IPS-18a (cell line): ENCODE results near the gene SRSF4.

Experiments used
- H3K27ac ChIP-seq: one replicate; pipeline ENCODE4 v1.5.1; 2013; ENCODE audit warnings: low read length
- H3K27me3 ChIP-seq: one replicate; pipeline ENCODE4 v1.6.1; 2013; ENCODE audit warnings: mild to moderate bottlenecking, low read length; ENCODE audit not compliant: control insufficient read depth, insufficient read depth
- H3K36me3 ChIP-seq: one replicate; pipeline ENCODE4 v1.6.1; 2013; ENCODE audit warnings: low read depth, low read length; ENCODE audit not compliant: control insufficient read depth
- H3K4me1 ChIP-seq: one replicate; pipeline ENCODE4 v1.6.1; 2013; ENCODE audit warnings: low read depth, low read length; ENCODE audit not compliant: control insufficient read depth
- H3K4me3 ChIP-seq: one replicate; pipeline ENCODE4 v1.5.1; 2013; ENCODE audit warnings: low read length
- H3K9ac ChIP-seq: one replicate; pipeline ENCODE4 v1.6.1; 2013; ENCODE audit warnings: mild to moderate bottlenecking, low read length, moderate library complexity
- H3K9me3 ChIP-seq: one replicate; pipeline ENCODE4 v1.6.1; 2013; ENCODE audit warnings: low read depth, low read length; ENCODE audit not compliant: control insufficient read depth

The SRSF4 gene

GRCh38 chr1:29197993-29198392 is 16.3 kb upstream of the SRSF4 start:
- no peaks in the 10 kb centered on the region for H3K27me3 ChIP-seq
- peaks cover 30% of the 10 kb centered on the region for H3K36me3 ChIP-seq
- no peak overlapping the region for H3K27ac ChIP-seq
- H3K9me3 ChIP-seq = no peaks in the 10 kb centered on the region
- H3K4me3 ChIP-seq = no peak overlapping the region
- peaks cover 3% of the 10 kb centered on the region for H3K4me1 ChIP-seq
- no peak overlapping the region for H3K9ac ChIP-seq

GRCh38 chr1:29197590-29197924 is 15.9 kb upstream of the SRSF4 start:
- Histone ChIP-seq H3K4me3 (no peak overlapping the region), H3K4me1 (peaks cover under 1% of the 10 kb centered on the region), H3K36me3 (peaks cover 33% of the 10 kb centered on the region), H3K27ac (no peak overlapping the region), H3K9ac (no peak overlapping the region), H3K27me3 (no peaks in the 10 kb centered on the region), H3K9me3 (no peaks in the 10 kb centered on the region)

GRCh38 chr1:29196863-29197589 is 15.3 kb upstream of the SRSF4 start:
- Histone ChIP-seq H3K9ac (no peak overlapping the region), H3K4me1 (no peaks in the 10 kb centered on the region), H3K4me3 (no peak overlapping the region), H3K27ac (no peak overlapping the region), H3K27me3 (no peaks in the 10 kb centered on the region), H3K9me3 (no peaks in the 10 kb centered on the region), H3K36me3 (peaks cover 37% of the 10 kb centered on the region)

GRCh38 chr1:29195881-29196291 is 14.2 kb upstream of the SRSF4 start:
- H3K27ac ChIP-seq = no peak overlapping the region
- H3K4me3 ChIP-seq = no peak overlapping the region
- no peaks in the 10 kb centered on the region for H3K9me3 ChIP-seq
- no peak overlapping the region for H3K9ac ChIP-seq
- H3K27me3 ChIP-seq = no peaks in the 10 kb centered on the region
- no peaks in the 10 kb centered on the region for H3K4me1 ChIP-seq
- peaks cover 28% of the 10 kb centered on the region for H3K36me3 ChIP-seq

- Histone ChIP-seq H3K36me3 (peaks cover 17% of the 10 kb centered on the region), H3K4me1 (no peaks in the 10 kb centered on the region), H3K4me3 (no peak overlapping the region), H3K27ac (no peak overlapping the region), H3K9me3 (no peaks in the 10 kb centered on the region), H3K9ac (no peak overlapping the region), H3K27me3 (no peaks in the 10 kb centered on the region)
These were observed 12.3 kb upstream of the SRSF4 start for GRCh38 chr1:29193879-29194455.

- Histone ChIP-seq H3K4me3 (no peak overlapping the region), H3K27ac (no peak overlapping the region), H3K9ac (no peak overlapping the region), H3K27me3 (no peaks in the 10 kb centered on the region), H3K9me3 (no peaks in the 10 kb centered on the region), H3K36me3 (peaks cover 16% of the 10 kb centered on the region), H3K4me1 (peaks cover 8% of the 10 kb centered on the region)
These were observed 9.0 kb upstream of the SRSF4 start for GRCh38 chr1:29190718-29191117.

GRCh38 chr1:29186707-29187106 is 5.0 kb upstream of the SRSF4 start:
- Histone ChIP-seq H3K36me3 (no peaks in the 10 kb centered on the region), H3K27ac (no peak overlapping the region), H3K27me3 (no peaks in the 10 kb centered on the region), H3K4me3 (no peak overlapping the region), H3K9ac (no peak overlapping the region), H3K9me3 (no peaks in the 10 kb centered on the region), H3K4me1 (peaks cover 14% of the 10 kb centered on the region)

- Histone ChIP-seq H3K4me3 (no peak overlapping the region), H3K27me3 (no peaks in the 10 kb centered on the region), H3K4me1 (peaks cover 14% of the 10 kb centered on the region), H3K9me3 (no peaks in the 10 kb centered on the region), H3K27ac (no peak overlapping the region), H3K9ac (no peak overlapping the region), H3K36me3 (no peaks in the 10 kb centered on the region)
These were observed 4.6 kb upstream of the SRSF4 start for GRCh38 chr1:29186252-29186651.

GRCh38 chr1:29183287-29183686 is 1.6 kb upstream of the SRSF4 start:
- Histone ChIP-seq H3K27ac (no peak overlapping the region), H3K27me3 (no peaks in the 10 kb centered on the region), H3K36me3 (peaks cover 14% of the 10 kb centered on the region), H3K9ac (no peak overlapping the region), H3K9me3 (no peaks in the 10 kb centered on the region), H3K4me3 (no peak overlapping the region), H3K4me1 (peaks cover 30% of the 10 kb centered on the region)

GRCh38 chr1:29180497-29181412 is 945 bp downstream of the SRSF4 start:
- peaks cover 22% of the 10 kb centered on the region for H3K4me1 ChIP-seq
- H3K9ac ChIP-seq = peak overlapping the region; percentile 98
- no peaks in the 10 kb centered on the region for H3K9me3 ChIP-seq
- no peaks in the 10 kb centered on the region for H3K27me3 ChIP-seq
- H3K27ac ChIP-seq = peak overlapping the region; percentile 38
- H3K36me3 ChIP-seq = peaks cover 21% of the 10 kb centered on the region
- H3K4me3 ChIP-seq = peak overlapping the region; percentile 93

GRCh38 chr1:29179641-29180184 is 2.0 kb downstream of the SRSF4 start:
- Histone ChIP-seq H3K36me3 (peaks cover 21% of the 10 kb centered on the region), H3K27me3 (no peaks in the 10 kb centered on the region), H3K4me3 (peak overlapping the region; percentile 93), H3K4me1 (peaks cover 22% of the 10 kb centered on the region), H3K9me3 (no peaks in the 10 kb centered on the region), H3K27ac (no peak overlapping the region), H3K9ac (peak overlapping the region; percentile 98)
